ENCODE results near the gene GRHL1.
"Not testable (repeated sequence)": the region's sequence is repeated elsewhere in the genome, so short reads cannot be mapped to it uniquely, and the experiment has no call there.

The GRHL1 gene

GRCh38 chr2:10007921-10008808, 56.7 kb downstream of the GRHL1 start:
- Histone ChIP-seq H3K27me3 (no peaks in the 10 kb centered on the region), H4K20me1 (no peaks in the 10 kb centered on the region), H3K4me2 (peak overlapping the region; percentile 73), H3K36me3 (no peaks in the 10 kb centered on the region), H3K27ac (peak overlapping the region; percentile 78), H3K4me1 (peaks cover 54% of the 10 kb centered on the region), H3K9ac (peak overlapping the region; percentile 13; the same call in 1 of the 2 replicates), H3K9me3 (peaks cover 10% of the 10 kb centered on the region), H3K4me3 (peak overlapping the region; percentile 32; the same call in 1 of the 2 replicates)
- TF ChIP-seq Cebpa-rat (IDR thresholded peaks at IDR 0.05): 0 out of 2 replicates have a peak, but pooled peaks have one; percentile 28

- H3K4me1 ChIP-seq: peaks cover 54% of the 10 kb centered on the region
- H3K4me2 ChIP-seq: peak overlapping the region; percentile 73
- H3K9me3 ChIP-seq: peaks cover 10% of the 10 kb centered on the region
- peak overlapping the region; percentile 57; the same call in 1 of the 2 replicates for H3K9ac ChIP-seq
- no peaks in the 10 kb centered on the region for H3K27me3 ChIP-seq
- TF ChIP-seq Cebpa-rat (IDR thresholded peaks at IDR 0.05): no peak
- H3K36me3 ChIP-seq: no peaks in the 10 kb centered on the region
- no peaks in the 10 kb centered on the region for H4K20me1 ChIP-seq
- peak overlapping the region; percentile 78 for H3K27ac ChIP-seq
- H3K4me3 ChIP-seq: peak overlapping the region; percentile 32; the same call in 1 of the 2 replicates
Measured at GRCh38 chr2:10008809-10009176, 57.3 kb downstream of the GRHL1 start.

DNA sequence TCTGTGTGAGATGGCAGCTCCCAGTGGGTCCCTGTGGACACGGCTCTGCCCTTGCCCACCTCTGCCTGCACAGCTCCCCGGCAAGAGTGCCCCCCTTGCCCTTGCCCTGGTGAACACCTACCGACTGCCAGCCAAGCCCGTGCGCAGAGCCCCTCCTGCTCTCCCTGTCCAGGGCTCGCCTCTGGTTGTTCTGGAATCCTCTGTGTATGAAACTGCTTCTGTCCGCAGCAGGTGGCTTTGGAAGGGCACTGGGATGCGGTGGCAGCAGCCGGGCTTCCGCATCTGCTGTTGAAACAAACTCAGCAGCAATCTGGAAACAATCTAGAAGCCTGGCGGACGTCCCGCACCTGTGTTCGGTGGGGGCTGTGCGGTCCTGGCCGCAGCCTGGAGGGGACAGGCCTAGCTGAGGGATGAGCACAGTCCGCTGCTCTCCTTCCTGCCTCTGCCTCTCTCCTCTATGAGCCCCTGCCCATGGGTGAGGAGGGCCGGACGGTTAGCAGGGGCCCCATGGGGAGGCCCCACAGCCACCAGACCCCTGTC, 57.8 kb downstream of the GRHL1 start:
- TF ChIP-seq Cebpa-rat (IDR thresholded peaks at IDR 0.05): no peak
- Histone ChIP-seq H4K20me1 (no peaks in the 10 kb centered on the region), H3K36me3 (no peaks in the 10 kb centered on the region), H3K4me2 (peak overlapping the region; percentile 73), H3K9me3 (peaks cover 10% of the 10 kb centered on the region), H3K27ac (peak overlapping the region; percentile 78), H3K4me1 (peaks cover 54% of the 10 kb centered on the region), H3K9ac (peak overlapping the region; percentile 57), H3K27me3 (no peaks in the 10 kb centered on the region), H3K4me3 (peak overlapping the region; percentile 16; the same call in 1 of the 2 replicates)

DNA sequence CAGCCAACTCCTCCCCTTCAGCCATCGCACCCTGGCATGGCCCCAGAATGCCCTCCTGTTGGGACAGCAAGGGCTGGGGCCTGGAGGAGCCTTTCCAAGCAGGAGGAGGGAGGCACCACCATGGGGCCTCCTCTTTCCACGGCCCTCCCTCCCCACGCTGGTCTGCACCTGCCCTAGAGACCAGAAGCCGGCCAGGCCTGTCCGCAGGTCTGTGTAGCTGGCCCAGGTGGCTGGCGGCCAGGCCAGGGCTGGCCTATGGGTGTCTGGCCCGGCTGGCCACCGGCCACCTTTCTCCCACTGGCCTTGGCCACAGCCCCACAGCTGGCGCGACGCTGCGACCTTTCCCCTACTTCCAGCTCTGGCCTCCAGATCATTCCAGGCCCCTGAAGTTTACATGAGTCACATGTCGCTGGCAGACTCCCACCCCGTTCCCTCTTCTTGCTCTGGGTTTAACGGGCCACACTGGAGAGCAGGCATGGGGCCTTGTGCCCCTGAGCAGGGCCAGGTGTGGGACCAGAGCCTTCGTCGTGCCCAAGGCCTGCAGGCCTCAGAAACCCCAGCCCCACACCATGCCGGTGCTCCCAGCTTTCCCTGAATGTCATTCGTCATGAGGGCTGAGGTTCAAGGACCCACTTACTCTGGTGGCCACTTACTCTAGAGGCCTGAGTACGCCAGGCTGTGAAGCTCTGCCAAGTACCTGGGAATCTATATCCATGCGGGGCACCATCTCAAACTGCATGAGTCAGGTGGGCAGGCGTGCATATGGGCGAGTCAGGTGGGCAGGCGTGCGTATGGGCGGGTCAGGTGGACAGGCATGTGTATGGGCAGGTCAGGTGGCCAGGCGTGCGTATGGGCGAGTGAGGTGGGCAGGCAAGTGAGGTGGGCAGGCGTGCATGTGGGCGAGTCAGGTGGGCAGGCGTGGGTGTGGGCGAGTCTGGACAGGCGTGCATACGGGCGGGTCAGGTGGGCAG, 58.6 kb downstream of the GRHL1 start:
- no peak for TF ChIP-seq Cebpa-rat (IDR thresholded peaks at IDR 0.05)
- Histone ChIP-seq H3K36me3 (no peaks in the 10 kb centered on the region), H3K9me3 (peaks cover 10% of the 10 kb centered on the region), H3K4me1 (peaks cover 54% of the 10 kb centered on the region), H3K27me3 (no peaks in the 10 kb centered on the region), H3K9ac (peak overlapping the region; percentile 57), H3K27ac (peak overlapping the region; percentile 78), H3K4me2 (peak overlapping the region; percentile 73), H3K4me3 (no peak overlapping the region; the same call in 1 of the 2 replicates), H4K20me1 (no peaks in the 10 kb centered on the region)

- H3K9ac ChIP-seq, H3K27ac ChIP-seq: not testable (repeated sequence)
Measured at GRCh38 chr2:10010861-10011605, 59.5 kb downstream of the GRHL1 start.

GRCh38 chr2:10011606-10012325, 60.3 kb downstream of the GRHL1 start:
- not testable (repeated sequence) for H3K27me3 ChIP-seq, H3K4me3 ChIP-seq, H3K27ac ChIP-seq, H3K36me3 ChIP-seq, H3K9me3 ChIP-seq, H3K9ac ChIP-seq, H3K4me2 ChIP-seq, H4K20me1 ChIP-seq
- H3K4me1 ChIP-seq: peaks cover 39% of the 10 kb centered on the region

More at GRCh38 chr2:10010861-10011605, 59.5 kb downstream of the GRHL1 start:
- not testable (repeated sequence) for H3K36me3 ChIP-seq, H3K4me2 ChIP-seq, H3K4me3 ChIP-seq, H3K9me3 ChIP-seq, H4K20me1 ChIP-seq, H3K27me3 ChIP-seq
- H3K4me1 ChIP-seq: peaks cover 46% of the 10 kb centered on the region

DNA sequence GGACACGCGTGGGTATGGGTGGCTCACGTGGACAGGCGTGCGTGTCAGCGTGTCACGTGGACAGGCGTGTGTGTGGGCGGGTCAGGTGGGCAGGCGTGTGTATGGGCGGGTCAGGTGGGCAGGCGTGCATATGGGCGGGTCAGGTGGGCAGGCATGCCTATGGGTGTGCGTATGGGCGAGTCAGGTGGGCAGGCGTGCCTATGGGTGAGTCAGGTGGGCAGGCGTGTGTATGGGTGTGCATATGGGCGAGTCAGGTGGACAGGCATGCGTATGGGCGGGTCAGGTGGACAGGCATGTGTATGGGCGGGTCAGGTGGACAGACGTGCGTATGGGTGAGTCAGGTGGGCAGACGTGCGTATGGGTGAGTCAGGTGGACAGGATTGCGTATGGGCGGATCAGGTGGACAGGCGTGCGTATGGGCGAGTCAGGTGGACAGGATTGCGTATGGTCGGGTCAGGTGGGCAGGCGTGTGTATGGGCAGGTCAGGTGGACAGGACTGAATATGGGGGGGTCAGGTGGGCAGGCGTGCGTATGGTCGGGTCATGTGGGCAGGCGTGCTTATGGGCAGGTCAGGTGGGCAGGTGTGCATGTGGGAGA, 61.0 kb downstream of the GRHL1 start:
- not testable (repeated sequence) for H3K9me3 ChIP-seq, H4K20me1 ChIP-seq, H3K4me3 ChIP-seq, H3K4me2 ChIP-seq, H3K27ac ChIP-seq, H3K36me3 ChIP-seq, H3K27me3 ChIP-seq, H3K9ac ChIP-seq
- H3K4me1 ChIP-seq: peaks cover 32% of the 10 kb centered on the region

DNA sequence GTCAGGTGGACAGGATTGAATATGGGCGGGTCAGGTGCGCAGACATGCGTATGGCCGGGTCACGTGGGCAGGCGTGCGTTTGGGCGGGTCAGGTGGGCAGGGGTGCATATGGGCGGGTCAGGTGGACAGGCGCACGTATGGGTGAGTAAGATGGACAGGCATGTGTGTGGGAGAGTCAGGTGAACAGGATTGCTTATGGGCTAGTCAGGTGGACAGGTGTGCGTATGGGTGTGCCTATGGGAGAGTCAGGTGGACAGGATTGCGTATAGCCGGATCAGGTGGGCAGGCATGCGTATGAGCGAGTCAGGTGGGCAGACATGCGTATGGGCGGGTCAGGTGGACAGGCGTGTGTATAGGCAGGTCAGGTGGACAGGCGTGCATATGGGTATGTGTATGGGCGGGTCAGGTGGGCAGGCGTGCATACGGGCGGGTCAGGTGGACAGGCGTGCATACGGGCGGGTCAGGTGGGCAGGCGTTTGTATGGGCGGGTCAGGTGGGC, 61.5 kb downstream of the GRHL1 start:
- Histone ChIP-seq H3K4me1 (peaks cover 27% of the 10 kb centered on the region), H3K27me3 (no peaks in the 10 kb centered on the region), H3K36me3 (no peaks in the 10 kb centered on the region), H3K4me3 (no peak overlapping the region), H3K4me2 (no peak overlapping the region), H4K20me1 (no peaks in the 10 kb centered on the region), H3K27ac (no peak overlapping the region), H3K9me3 (peaks cover 7% of the 10 kb centered on the region), H3K9ac (no peak overlapping the region)
- no peak for TF ChIP-seq Cebpa-rat (IDR thresholded peaks at IDR 0.05)

DNA sequence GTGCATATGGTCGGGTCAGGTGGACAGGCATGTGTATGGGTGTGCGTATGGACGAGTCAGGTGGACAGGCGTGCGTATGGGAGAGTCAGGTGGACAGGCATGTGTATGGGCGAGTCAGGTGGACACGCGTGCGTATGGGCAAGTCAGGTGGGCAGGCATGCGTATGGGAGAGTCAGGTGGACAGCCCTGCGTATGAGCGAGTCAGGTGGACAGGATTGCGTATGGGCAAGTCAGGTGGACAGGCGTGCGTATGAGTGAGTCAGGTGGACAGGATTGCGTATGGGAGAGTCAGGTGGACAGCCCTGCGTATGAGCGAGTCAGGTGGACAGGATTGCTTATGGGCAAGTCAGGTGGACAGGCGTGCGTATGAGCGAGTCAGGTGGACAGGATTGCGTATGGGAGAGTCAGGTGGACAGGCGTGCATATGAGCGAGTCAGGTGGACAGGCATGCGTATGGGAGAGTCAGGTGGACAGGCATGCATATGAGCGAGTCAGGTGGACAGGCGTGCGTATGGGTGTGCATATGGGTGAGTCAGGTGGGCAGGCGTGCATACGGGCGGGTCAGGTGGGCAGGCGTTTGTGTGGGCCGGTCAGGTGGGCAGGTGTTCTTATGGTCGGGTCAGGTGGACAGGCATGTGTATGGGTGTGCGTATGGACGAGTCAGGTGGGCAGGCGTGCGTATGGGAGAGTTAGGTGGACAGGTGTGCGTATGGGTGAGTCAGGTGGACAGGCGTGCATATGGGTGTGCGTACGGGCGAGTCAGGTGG, 62.3 kb downstream of the GRHL1 start:
- H4K20me1 ChIP-seq, H3K27me3 ChIP-seq, H3K9me3 ChIP-seq, H3K9ac ChIP-seq, H3K4me2 ChIP-seq, H3K4me3 ChIP-seq, H3K36me3 ChIP-seq, H3K27ac ChIP-seq: not testable (repeated sequence)
- peaks cover 19% of the 10 kb centered on the region for H3K4me1 ChIP-seq

Measured in BLaER1 (cell line).